ENCODE data around the gene TMIE. TPM values are rescaled to one million over a fixed set of nuclear protein-coding genes. Genes with fewer than 3 reads are reported as not detected.

TMIE gene
- total and polyA plus RNA-seq, 9 of the 15 experiments (the other 6 are each of a cell fraction or from before 2014, with no cell fraction given): not detected

GRCh38 chr3:46693038-46693891, 7.9 kb upstream of the TMIE start, which contains the start of gene ALS2CL (continued):
- TF ChIP-seq ID3 (CRISPR knock-in tag; IDR thresholded peaks at IDR 0.05): no peak
- 0 out of 2 replicates have a peak, but pooled peaks have one; percentile 27 for TF ChIP-seq ID3 (tag; IDR thresholded peaks at IDR 0.05)
- no peak for TF ChIP-seq ZNF140 (CRISPR knock-in tag; IDR thresholded peaks at IDR 0.05)
- TF ChIP-seq MAX (CRISPR knock-in tag; IDR thresholded peaks at IDR 0.05): no peak
- no peak for TF ChIP-seq SLC30A9 (CRISPR knock-in tag; IDR thresholded peaks at IDR 0.05)
- no peak for TF ChIP-seq ERF (CRISPR knock-in tag; IDR thresholded peaks at IDR 0.05)
- no peak for TF ChIP-seq FOS (IDR thresholded peaks at IDR 0.05; ENCODE audit: extremely low read depth, insufficient read length)
- no peak for TF ChIP-seq RBM17 (IDR thresholded peaks at IDR 0.05; ENCODE audit: borderline replicate concordance, low read depth, low read length)
- TF ChIP-seq ZNF184 (CRISPR knock-in tag; IDR thresholded peaks at IDR 0.05): no peak
- no peak for TF ChIP-seq ZC3H11A (IDR thresholded peaks at IDR 0.05; ENCODE audit: low read depth, low read length)
- no peak for TF ChIP-seq PCBP1 (IDR thresholded peaks at IDR 0.05; ENCODE audit: low read depth, low read length, poor library complexity, severe bottlenecking)
- TF ChIP-seq CTCF (IDR thresholded peaks at IDR 0.05 in 2 of 3, conservative IDR thresholded peaks at IDR 0.05 in 1 of 3; ENCODE audit: insufficient read depth in 2 of 3, low read depth in 1 of 3, low read length in 3 of 3): 0 out of 6 replicates have a peak, but pooled peaks of 1 of the 3 experiments have one; percentile 15
- TF ChIP-seq ELF2 (CRISPR knock-in tag; IDR thresholded peaks at IDR 0.05): 0 out of 2 replicates have a peak, but pooled peaks have one; percentile 12
- no peak for TF ChIP-seq MEF2D (tag; conservative IDR thresholded peaks at IDR 0.05; ENCODE audit: low read depth)
- no peak for TF ChIP-seq C11orf30 (IDR thresholded peaks at IDR 0.05; ENCODE audit: low read depth)
- TF ChIP-seq CHCHD3 (CRISPR knock-in tag; IDR thresholded peaks at IDR 0.05): no peak
- TF ChIP-seq MEIS2 (IDR thresholded peaks at IDR 0.05; ENCODE audit: partially characterized antibody): no peak
- no peak for TF ChIP-seq ZFPM2 (CRISPR knock-in tag; IDR thresholded peaks at IDR 0.05)
- TF ChIP-seq ZNF436 (CRISPR knock-in tag; IDR thresholded peaks at IDR 0.05): no peak
- TF ChIP-seq NCOA2 (IDR thresholded peaks at IDR 0.05; ENCODE audit: partially characterized antibody in 2 of 2): no peak
- no peak for TF ChIP-seq HNRNPLL (IDR thresholded peaks at IDR 0.05; ENCODE audit: low read depth, low read length, poor library complexity, severe bottlenecking)
- no peak for TF ChIP-seq TEAD4 (IDR thresholded peaks at IDR 0.05; ENCODE audit: low read length)
- 0 out of 2 replicates have a peak, but pooled peaks have one; percentile 67 for TF ChIP-seq TEAD4 (CRISPR knock-in tag; IDR thresholded peaks at IDR 0.05; ENCODE audit: borderline replicate concordance)

Measured in K562 (cell line).